Stimulated activated CD8-positive, alpha-beta memory T cell treated with anti-CD3 and anti-CD28 coated beads, Interleukin-7, amount 100 ng/mL, for 1 hour (primary cell): ENCODE measurements around the gene CD19.
"Not testable (repeated sequence)": the region's sequence is repeated elsewhere in the genome, so short reads cannot be mapped to it uniquely, and the experiment has no call there.

Experiments used
- DNase-seq, 2 donors: peaks; one replicate each; pipeline ENCODE4 v3.0.0-alpha.2; 2020; ENCODE audit warnings: low read depth in 2 of 2

Gene CD19

GRCh38 chr16:28931801-28932225 is at the start of gene CD19:
Gene CD19, plus strand, starts transcription at chr16:28931971. Its CDS starts 30 bp downstream, at chr16:28932001.
- DNase-seq, result no peak

- no peak for DNase-seq
Observed at GRCh38 chr16:28882551-28883160, 49.1 kb upstream of the CD19 start.

GRCh38 chr16:28883221-28883996 is 48.4 kb upstream of the CD19 start:
- DNase-seq, result no peak

- DNase-seq, result no peak
Observed at GRCh38 chr16:28884045-28884444, 47.7 kb upstream of the CD19 start.

GRCh38 chr16:28886945-28887344 is 44.8 kb upstream of the CD19 start:
- DNase-seq, result no peak

DNA sequence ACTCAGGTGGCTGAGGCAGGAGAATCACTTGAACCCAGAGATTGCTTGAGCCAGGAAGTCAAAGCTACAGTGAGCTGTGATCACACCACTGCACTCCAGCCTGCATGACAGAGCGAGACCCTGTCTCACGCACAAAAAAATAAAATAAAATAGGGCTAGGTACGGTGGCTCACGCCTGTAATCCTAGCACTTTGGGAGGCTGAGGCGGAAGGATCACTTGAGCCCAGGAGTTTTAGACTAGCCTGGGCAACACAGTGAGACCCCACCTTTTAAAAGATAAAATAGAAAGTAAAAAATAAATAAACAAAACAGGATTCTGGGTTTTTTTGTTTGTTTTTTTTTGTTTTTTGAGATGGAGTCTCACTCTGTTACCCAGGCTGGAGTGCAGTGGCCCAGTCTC is 41.4 kb upstream of the CD19 start:
- not testable (repeated sequence) for DNase-seq

DNA sequence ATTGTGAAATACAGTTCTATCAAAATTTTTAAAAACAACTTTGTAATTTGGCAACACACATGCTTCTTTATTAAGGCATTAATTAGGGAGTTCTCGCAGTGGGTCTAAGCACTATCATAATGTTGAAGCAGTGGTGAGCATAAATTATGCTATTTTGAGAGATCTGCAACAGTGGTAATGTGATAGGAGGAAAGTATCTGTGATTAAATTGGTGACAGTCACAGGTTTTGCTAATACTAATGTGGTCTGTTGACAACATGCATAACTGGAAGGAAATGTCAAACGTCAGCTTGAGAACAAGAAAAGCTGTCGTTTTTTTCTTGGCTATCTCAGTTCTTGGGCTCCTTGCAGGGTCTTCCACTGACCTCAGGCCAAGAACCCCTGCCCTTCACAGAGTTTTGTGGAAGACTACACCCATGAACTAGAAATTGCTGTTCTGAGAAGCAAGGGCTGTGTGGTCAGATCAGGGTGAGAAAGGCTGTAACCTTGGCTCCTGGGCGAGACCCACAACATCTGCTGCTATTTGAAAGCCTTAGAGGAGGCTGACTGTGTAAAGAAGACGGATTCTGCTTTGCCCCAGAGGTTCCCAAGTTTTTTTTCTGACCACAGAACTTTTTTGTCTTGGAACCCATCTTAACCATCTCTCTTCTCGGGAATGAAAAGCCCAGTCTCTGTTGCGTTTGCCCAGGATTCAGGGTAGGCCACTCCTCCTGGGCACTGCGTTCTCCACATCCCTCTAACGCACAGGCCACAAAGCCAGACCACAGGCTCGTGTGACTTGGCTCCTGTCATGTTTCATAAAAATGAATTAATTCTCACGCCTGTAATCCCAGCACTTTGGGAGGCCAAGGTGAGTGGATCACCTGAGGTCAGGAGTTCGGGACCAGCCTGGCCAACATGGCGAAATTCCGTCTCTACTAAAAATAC is 39.5 kb upstream of the CD19 start:
- DNase-seq, result no peak

- DNase-seq, result no peak
Observed at GRCh38 chr16:28893291-28893690, 38.5 kb upstream of the CD19 start.

- no peak for DNase-seq
Observed at GRCh38 chr16:28895609-28896008, 36.2 kb upstream of the CD19 start.

DNA sequence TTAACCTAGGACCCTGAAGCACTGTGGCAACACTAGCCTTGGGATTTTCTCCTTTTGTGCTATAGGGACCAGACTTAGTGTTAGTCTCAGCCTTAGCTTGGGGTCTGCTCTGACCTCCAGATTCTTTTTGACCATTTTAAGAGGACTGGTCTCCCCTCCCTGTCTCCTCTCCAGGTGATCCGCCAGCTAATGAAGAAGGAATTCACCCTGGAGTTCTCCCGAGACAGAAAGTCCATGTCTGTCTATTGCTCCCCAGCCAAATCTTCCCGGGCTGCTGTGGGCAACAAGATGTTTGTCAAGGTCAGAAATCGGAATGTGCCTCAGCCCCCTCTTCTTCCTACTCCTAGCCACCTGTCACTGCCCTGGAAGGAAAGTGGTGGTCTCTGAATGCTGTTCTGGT is 33.9 kb upstream of the CD19 start:
- no peak for DNase-seq

DNA sequence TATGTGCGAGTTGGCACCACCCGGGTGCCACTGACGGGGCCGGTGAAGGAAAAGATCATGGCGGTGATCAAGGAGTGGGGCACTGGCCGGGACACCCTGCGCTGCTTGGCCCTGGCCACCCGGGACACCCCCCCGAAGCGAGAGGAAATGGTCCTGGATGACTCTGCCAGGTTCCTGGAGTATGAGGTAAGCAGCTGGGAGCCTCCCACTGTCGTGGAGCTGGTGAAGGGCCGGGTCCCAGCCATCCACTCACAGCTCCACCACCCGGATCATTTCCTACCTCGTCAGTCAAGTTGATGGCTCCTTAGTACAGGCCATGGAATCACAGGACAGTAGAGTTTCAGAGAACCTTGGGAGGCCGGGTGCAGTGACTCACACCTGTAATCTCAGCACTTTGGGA is 33.5 kb upstream of the CD19 start:
- DNase-seq, result no peak

GRCh38 chr16:28898942-28899341 is 32.8 kb upstream of the CD19 start:
- DNase-seq, result no peak

- no peak for DNase-seq
Observed at GRCh38 chr16:28899882-28900590, 31.7 kb upstream of the CD19 start.

- no peak for DNase-seq
Observed at GRCh38 chr16:28900601-28901000, 31.2 kb upstream of the CD19 start.

- no peak for DNase-seq
Observed at GRCh38 chr16:28901862-28902261, 29.9 kb upstream of the CD19 start.

DNA sequence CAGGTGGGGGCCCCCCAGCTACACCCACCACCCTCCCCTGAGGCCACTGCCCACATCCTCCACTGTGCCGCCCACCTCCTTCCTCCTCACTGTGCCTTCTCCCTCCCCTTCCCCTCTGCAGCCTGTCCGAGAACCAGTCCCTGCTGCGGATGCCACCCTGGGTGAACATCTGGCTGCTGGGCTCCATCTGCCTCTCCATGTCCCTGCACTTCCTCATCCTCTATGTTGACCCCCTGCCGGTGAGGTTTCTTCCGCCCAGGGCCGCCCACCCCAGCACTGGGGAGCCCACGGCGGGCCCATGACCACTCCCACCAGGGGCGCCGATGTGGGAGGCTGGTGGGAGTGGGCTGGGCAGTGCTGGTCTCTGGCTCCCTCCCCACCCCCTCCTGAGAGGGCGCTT is 28.9 kb upstream of the CD19 start:
- DNase-seq, result no peak

- DNase-seq, result no peak
Observed at GRCh38 chr16:28903344-28904042, 28.3 kb upstream of the CD19 start.

DNA sequence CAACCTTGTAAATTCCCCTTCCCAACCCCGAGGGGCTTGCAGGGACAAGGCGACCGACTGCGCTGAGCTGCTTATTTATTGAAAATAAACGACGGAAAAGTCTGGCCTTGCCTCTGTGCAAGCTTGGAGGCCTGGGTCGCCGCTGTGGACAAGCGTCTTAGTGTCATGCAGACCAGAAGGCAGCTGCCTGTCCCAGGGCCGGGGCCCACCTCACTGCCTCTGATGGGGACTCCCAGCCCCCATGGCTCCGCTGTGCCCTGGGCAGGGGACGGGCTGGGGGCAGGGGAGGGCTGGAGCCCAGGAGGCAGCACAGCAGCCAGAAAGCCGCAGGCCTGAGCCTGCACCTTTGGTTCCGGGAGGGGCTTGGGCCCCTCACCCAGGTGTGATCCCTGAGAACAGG is 27.4 kb upstream of the CD19 start:
- DNase-seq, result no peak

- DNase-seq, result no peak
Observed at GRCh38 chr16:28904828-28905227, 26.9 kb upstream of the CD19 start.

GRCh38 chr16:28905229-28905754 is 26.5 kb upstream of the CD19 start:
- DNase-seq, result no peak

DNA sequence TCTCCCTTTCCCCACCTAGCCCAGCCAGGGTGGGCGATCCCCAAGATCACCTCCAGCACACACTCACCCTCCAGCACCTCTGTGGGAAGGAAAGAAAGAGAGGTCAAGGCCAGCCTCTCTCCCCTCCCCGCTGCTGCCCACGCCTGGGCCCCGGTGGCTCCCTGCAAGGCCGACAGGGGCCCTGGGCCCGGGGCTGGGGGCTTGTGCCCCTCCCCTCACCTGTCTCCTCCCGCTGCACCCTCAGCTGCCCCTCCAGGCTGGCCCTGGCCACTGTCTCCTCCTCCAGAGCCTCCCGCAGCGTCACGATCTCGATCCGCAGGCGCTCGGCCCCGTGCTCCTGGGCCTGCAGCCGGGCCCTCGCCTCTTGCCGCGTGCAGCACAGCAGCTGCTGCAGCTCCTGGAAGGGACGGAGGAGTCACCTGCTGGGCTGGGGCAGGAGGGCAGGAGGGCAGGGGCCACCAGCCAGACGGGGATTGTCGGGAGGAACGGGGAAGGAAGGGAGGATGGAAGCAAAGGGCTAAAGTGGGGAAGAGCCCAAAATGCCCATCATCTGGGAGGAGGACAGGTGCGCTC is 25.9 kb upstream of the CD19 start:
- DNase-seq, result no peak
